Liver (tissue), 9 donors: ENCODE results near the gene BEGAIN. TPM values are rescaled to one million over a fixed set of nuclear protein-coding genes. Genes with fewer than 3 reads are reported as not detected.

Source experiments
- DNase-seq: peaks from one replicate; pipeline ENCODE4 v3.0.0-alpha.2; 2017; ENCODE audit warnings: low spot score
- H3K27ac ChIP-seq, 2 donors: one replicate each; pipeline ENCODE4 v1.7.0; 2013; ENCODE audit warnings: inconsistent platforms in 2 of 2, low read length in 2 of 2, control low read depth in 1 of 2, low read depth in 1 of 2, mild to moderate bottlenecking in 1 of 2
- H3K27me3 ChIP-seq, 4 donors: one replicate each; pipeline versions ENCODE4 v1.6.1 to v1.7.0; 2013; ENCODE audit warnings: low read length in 3 of 4, inconsistent platforms in 1 of 4, mild to moderate bottlenecking in 1 of 4, moderate library complexity in 1 of 4; ENCODE audit not compliant: control insufficient read depth in 4 of 4, insufficient read depth in 4 of 4
- H3K36me3 ChIP-seq, 4 donors: one replicate each; pipeline versions ENCODE4 v1.6.1 to v1.7.0; 2013; ENCODE audit warnings: low read length in 3 of 4, mild to moderate bottlenecking in 3 of 4, low read depth in 1 of 4, moderate library complexity in 1 of 4; ENCODE audit not compliant: control insufficient read depth in 4 of 4, insufficient read depth in 3 of 4
- H3K4me1 ChIP-seq, 4 donors: one replicate each; pipeline versions ENCODE4 v1.6.1 to v1.7.0; 2013; ENCODE audit warnings: low read length in 3 of 4, mild to moderate bottlenecking in 3 of 4, moderate library complexity in 1 of 4; ENCODE audit not compliant: control insufficient read depth in 4 of 4, insufficient read depth in 4 of 4
- H3K4me3 ChIP-seq, 3 donors: one replicate each; pipeline versions ENCODE4 v1.6.1 to v1.7.0; 2013; ENCODE audit warnings: low read length in 3 of 3, control low read depth in 1 of 3, low read depth in 1 of 3, mild to moderate bottlenecking in 1 of 3
- H3K9ac ChIP-seq, 2 donors: one replicate each; pipeline ENCODE4 v1.7.0; 2013; ENCODE audit warnings: low read length in 2 of 2, mild to moderate bottlenecking in 2 of 2, moderate library complexity in 2 of 2, control low read depth in 1 of 2, low read depth in 1 of 2
- H3K9me3 ChIP-seq, 4 donors: one replicate each; pipeline versions ENCODE4 v1.6.1 to v1.7.0; 2013; ENCODE audit warnings: low read length in 3 of 4; ENCODE audit not compliant: control insufficient read depth in 4 of 4
- ATF3 ChIP-seq: IDR thresholded peaks from 2 replicates; pipeline ENCODE4 v1.6.1; 2016; ENCODE audit warnings: antibody characterized with exemption
- CTCF ChIP-seq: fragments of 150-350 bp; IDR thresholded peaks from 2 replicates; pipeline ENCODE4 v1.5.1; 2017; ENCODE audit warnings: improper control_type of control experiment, low read depth, low read length; ENCODE audit not compliant: missing input control
- EGR1 ChIP-seq, 2 donors: IDR thresholded peaks; 2 replicates each; pipeline ENCODE4 v1.6.1; 2016 to 2018; ENCODE audit warnings: antibody characterized with exemption in 2 of 2, low read depth in 2 of 2
- GABPA ChIP-seq, 2 donors: IDR thresholded peaks in 1 of 2; conservative IDR thresholded peaks in 1 of 2; 2 replicates each; pipeline ENCODE4 v1.6.1; 2016; ENCODE audit warnings: antibody characterized with exemption in 2 of 2, mild to moderate bottlenecking in 1 of 2, moderate library complexity in 1 of 2
- HNF4A ChIP-seq, 2 donors: conservative IDR thresholded peaks; 2 replicates each; pipeline ENCODE4 v1.6.1; 2016; ENCODE audit warnings: antibody characterized with exemption in 2 of 2, mild to moderate bottlenecking in 2 of 2
- HNF4G ChIP-seq: IDR thresholded peaks from 2 replicates; pipeline ENCODE4 v1.6.1; 2016; ENCODE audit warnings: antibody characterized with exemption
- JUND ChIP-seq, 2 donors: IDR thresholded peaks; 2 replicates each; pipeline ENCODE4 v1.6.1; 2016; ENCODE audit warnings: antibody characterized with exemption in 2 of 2
- MAX ChIP-seq: IDR thresholded peaks from 2 replicates; pipeline ENCODE4 v1.6.1; 2016; ENCODE audit warnings: antibody characterized with exemption
- NR2F2 ChIP-seq: IDR thresholded peaks from 2 replicates; pipeline ENCODE4 v1.6.1; 2016; ENCODE audit warnings: antibody characterized with exemption
- RAD21 ChIP-seq, 2 donors: IDR thresholded peaks; 2 replicates each; pipeline ENCODE4 v1.6.1; 2016; ENCODE audit warnings: antibody characterized with exemption in 2 of 2, mild to moderate bottlenecking in 2 of 2
- REST ChIP-seq: IDR thresholded peaks from 2 replicates; pipeline ENCODE4 v1.6.1; 2016; ENCODE audit warnings: antibody characterized with exemption, mild to moderate bottlenecking
- RXRA ChIP-seq, 2 donors: IDR thresholded peaks; 2 replicates each; pipeline ENCODE4 v1.6.1; 2017 to 2018; ENCODE audit warnings: antibody characterized with exemption in 2 of 2, mild to moderate bottlenecking in 1 of 2
- SP1 ChIP-seq: IDR thresholded peaks from 2 replicates; pipeline ENCODE4 v1.6.1; 2018; ENCODE audit warnings: antibody characterized with exemption, mild to moderate bottlenecking
- TAF1 ChIP-seq: conservative IDR thresholded peaks from 2 replicates; pipeline ENCODE4 v1.6.1; 2016; ENCODE audit warnings: antibody characterized with exemption, mild to moderate bottlenecking
- YY1 ChIP-seq: IDR thresholded peaks from 2 replicates; pipeline ENCODE4 v1.6.1; 2016; ENCODE audit warnings: antibody characterized with exemption, mild to moderate bottlenecking
- ZBTB33 ChIP-seq: IDR thresholded peaks from 2 replicates; pipeline ENCODE4 v1.6.1; 2016; ENCODE audit warnings: antibody characterized with exemption
- polyA plus RNA-seq, 2 donors: library from polyadenylated mRNA; stranded (reverse) in 1 of 2; unstranded in 1 of 2; fragments of 200-250 nt in 1 of 2; fragments of >200 nt in 1 of 2; fragmentation: Nextera tagmentation in 1 of 2; extraction: Ambion mirVana in 1 of 2; gene quantifications; one replicate each; pipeline versions ENCODE4 v1.2.1 to v1.2.3, GENCODE V29; 2013 to 2015
- total RNA-seq, 2 donors: library from RNA; depleted of rRNA; stranded (reverse); fragments of >200 nt; gene quantifications; one replicate each; pipeline ENCODE4 v1.2.3, GENCODE V29; 2014
- donor health status: healthy.
- donor health status: healthy.
- donor health status: healthy.
- donor health status: healthy.
- donor health status: healthy.

BEGAIN gene
- total and polyA plus RNA-seq, 4 donors = 0.11 to 1.9 (median 0.29) TPM

- TF ChIP-seq ZBTB33 = no peak
- TF ChIP-seq RAD21 (IDR thresholded peaks at IDR 0.05) = no peak
- TF ChIP-seq SP1 = no peak
- TF ChIP-seq GABPA (IDR thresholded peaks at IDR 0.05 in 1 of 2, conservative IDR thresholded peaks at IDR 0.05 in 1 of 2) = no peak
- TF ChIP-seq YY1 = no peak
- TF ChIP-seq RXRA (IDR thresholded peaks at IDR 0.05) = no peak
- TF ChIP-seq HNF4G = no peak
These were observed 28.8 kb upstream of the BEGAIN start (continued) for GRCh38 chr14:100615736-100616695.

GRCh38 chr14:100614803-100615202 lies 27.6 kb upstream of the BEGAIN start:
- H3K9ac ChIP-seq = no peak overlapping the region
- no peak overlapping the region for H3K4me3 ChIP-seq
- H3K9me3 ChIP-seq = no peaks in the 10 kb centered on the region
- H3K27me3 ChIP-seq = no peaks in the 10 kb centered on the region
- H3K27ac ChIP-seq = no peak overlapping the region
- DNase-seq = no peak
- no peaks in the 10 kb centered on the region for H3K36me3 ChIP-seq
- TF ChIP-seq EGR1 (IDR thresholded peaks at IDR 0.05; ENCODE audit: low read depth in 2 of 2) (no peak), HNF4A (conservative IDR thresholded peaks at IDR 0.05) (no peak), HNF4G (no peak), ZBTB33 (no peak), RXRA (IDR thresholded peaks at IDR 0.05) (no peak), RAD21 (IDR thresholded peaks at IDR 0.05) (no peak), JUND (IDR thresholded peaks at IDR 0.05) (no peak), MAX (no peak), REST (no peak), SP1 (no peak), CTCF (no peak), ATF3 (no peak), TAF1 (no peak), GABPA (IDR thresholded peaks at IDR 0.05 in 1 of 2, conservative IDR thresholded peaks at IDR 0.05 in 1 of 2) (no peak), NR2F2 (no peak)
- peaks cover 2 to 22% (median 14%) of the 10 kb centered on the region in 4 donors for H3K4me1 ChIP-seq
